Measurements from ENCODE around the gene PSMB9. TPM values are rescaled to one million over a fixed set of nuclear protein-coding genes. Genes with fewer than 3 reads are reported as not detected.

The PSMB9 gene
- total and polyA plus RNA-seq, 9 of the 15 experiments (the other 6 are each of a cell fraction or from before 2014, with no cell fraction given) = 1.1 to 3.7 (median 2.4) TPM

GRCh38 chr6:32857156-32857891 is 3.3 kb downstream of the PSMB9 start (continued):
- TF ChIP-seq GATAD2B (IDR thresholded peaks at IDR 0.05; ENCODE audit: borderline replicate concordance) = 0 out of 2 replicates have a peak, but pooled peaks have one; percentile 28
- TF ChIP-seq PREB (CRISPR knock-in tag; IDR thresholded peaks at IDR 0.05) = no peak
- TF ChIP-seq HDAC1 (IDR thresholded peaks at IDR 0.05) = peak in 1 of 2 experiments; percentile 86; a peak in 2 of 4 replicates
- TF ChIP-seq TCF15 (CRISPR knock-in tag; IDR thresholded peaks at IDR 0.05) = no peak
- TF ChIP-seq ID3 (CRISPR knock-in tag; IDR thresholded peaks at IDR 0.05) = no peak
- TF ChIP-seq ID3 (tag; IDR thresholded peaks at IDR 0.05) = peak; percentile 66; the same call in 1 of the 2 replicates
- peak; percentile 85 for TF ChIP-seq NFIC (IDR thresholded peaks at IDR 0.05)
- TF ChIP-seq RCOR1 (IDR thresholded peaks at IDR 0.05; ENCODE audit: borderline replicate concordance in 1 of 2, low read depth in 2 of 2, low read length in 2 of 2) = peak; percentile 59 to 96; a peak in 3 of 4 replicates
- TF ChIP-seq E2F3 (CRISPR knock-in tag; IDR thresholded peaks at IDR 0.05) = no peak
- no peak for TF ChIP-seq SMARCA5 (IDR thresholded peaks at IDR 0.05)
- TF ChIP-seq ZFP36 (IDR thresholded peaks at IDR 0.05; ENCODE audit: low read depth, low read length, partially characterized antibody) = peak; percentile 69
- no peak for TF ChIP-seq ZBTB12 (CRISPR knock-in tag; IDR thresholded peaks at IDR 0.05)
- peak; percentile 30; the same call in 1 of the 2 replicates for TF ChIP-seq ZNF384 (IDR thresholded peaks at IDR 0.05; ENCODE audit: low read depth, low read length)
- no peak for TF ChIP-seq HMGN3 (IDR thresholded peaks at IDR 0.05; ENCODE audit: borderline replicate concordance, extremely low read depth, insufficient read length, low read depth, low read length)
- no peak; the same call in 1 of the 2 replicates for TF ChIP-seq HMBOX1 (IDR thresholded peaks at IDR 0.05)
- TF ChIP-seq ASH1L (IDR thresholded peaks at IDR 0.05; ENCODE audit: borderline replicate concordance, low read depth, partially characterized antibody) = no peak
- TF ChIP-seq STAT6 (CRISPR knock-in tag; IDR thresholded peaks at IDR 0.05) = no peak
- TF ChIP-seq FOXA3 (CRISPR knock-in tag; conservative IDR thresholded peaks at IDR 0.05 in 1 of 2, IDR thresholded peaks at IDR 0.05 in 1 of 2) = no peak
- TF ChIP-seq CBFB (CRISPR knock-in tag; IDR thresholded peaks at IDR 0.05) = no peak

All from K562 (cell line).